D721Med (cell line): ENCODE data around the gene MTUS2.

Experiments used
- DNase-seq: peaks from one replicate; pipeline ENCODE4 v3.0.0; 2011; ENCODE audit warnings: low spot score; ENCODE audit not compliant: insufficient read length
- FAIRE-seq: peaks from 2 replicates; lab custom pipeline; 2011; peaks lifted over from hg19 to GRCh38; lab: Jason Lieb, UNC
- TF ChIP-seq, protein P1 (sequence below): IDR thresholded peaks from 2 replicates; pipeline ENCODE4 v1.5.1; 2012; ENCODE audit warnings: mild to moderate bottlenecking, control low read depth; ENCODE audit not compliant: insufficient read depth; ENCODE audit errors: missing control alignments

MTUS2 gene

DNA sequence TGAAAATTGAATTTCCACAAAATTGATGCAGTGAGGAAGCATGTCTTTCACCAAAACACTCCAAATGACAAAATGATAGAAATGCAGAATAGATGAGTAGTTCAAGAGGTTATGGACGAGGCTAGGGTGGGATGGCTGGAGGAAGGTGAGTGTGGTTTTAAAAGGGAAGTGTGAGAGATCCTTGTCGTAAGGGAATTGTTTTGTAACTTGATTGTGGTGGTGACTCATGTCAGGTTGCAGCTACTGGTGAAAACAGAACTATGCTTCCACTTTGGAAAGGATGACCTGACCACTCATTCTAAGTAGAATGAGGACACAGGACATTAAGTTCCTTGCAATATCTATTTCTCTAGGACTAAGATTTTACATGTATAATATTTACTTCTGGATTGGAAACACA lies 345.7 kb downstream of the MTUS2 start:
- no peak for FAIRE-seq
- DNase-seq: no peak
- TF ChIP-seq, protein P1, sequence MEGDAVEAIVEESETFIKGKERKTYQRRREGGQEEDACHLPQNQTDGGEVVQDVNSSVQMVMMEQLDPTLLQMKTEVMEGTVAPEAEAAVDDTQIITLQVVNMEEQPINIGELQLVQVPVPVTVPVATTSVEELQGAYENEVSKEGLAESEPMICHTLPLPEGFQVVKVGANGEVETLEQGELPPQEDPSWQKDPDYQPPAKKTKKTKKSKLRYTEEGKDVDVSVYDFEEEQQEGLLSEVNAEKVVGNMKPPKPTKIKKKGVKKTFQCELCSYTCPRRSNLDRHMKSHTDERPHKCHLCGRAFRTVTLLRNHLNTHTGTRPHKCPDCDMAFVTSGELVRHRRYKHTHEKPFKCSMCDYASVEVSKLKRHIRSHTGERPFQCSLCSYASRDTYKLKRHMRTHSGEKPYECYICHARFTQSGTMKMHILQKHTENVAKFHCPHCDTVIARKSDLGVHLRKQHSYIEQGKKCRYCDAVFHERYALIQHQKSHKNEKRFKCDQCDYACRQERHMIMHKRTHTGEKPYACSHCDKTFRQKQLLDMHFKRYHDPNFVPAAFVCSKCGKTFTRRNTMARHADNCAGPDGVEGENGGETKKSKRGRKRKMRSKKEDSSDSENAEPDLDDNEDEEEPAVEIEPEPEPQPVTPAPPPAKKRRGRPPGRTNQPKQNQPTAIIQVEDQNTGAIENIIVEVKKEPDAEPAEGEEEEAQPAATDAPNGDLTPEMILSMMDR: no peak

DNA sequence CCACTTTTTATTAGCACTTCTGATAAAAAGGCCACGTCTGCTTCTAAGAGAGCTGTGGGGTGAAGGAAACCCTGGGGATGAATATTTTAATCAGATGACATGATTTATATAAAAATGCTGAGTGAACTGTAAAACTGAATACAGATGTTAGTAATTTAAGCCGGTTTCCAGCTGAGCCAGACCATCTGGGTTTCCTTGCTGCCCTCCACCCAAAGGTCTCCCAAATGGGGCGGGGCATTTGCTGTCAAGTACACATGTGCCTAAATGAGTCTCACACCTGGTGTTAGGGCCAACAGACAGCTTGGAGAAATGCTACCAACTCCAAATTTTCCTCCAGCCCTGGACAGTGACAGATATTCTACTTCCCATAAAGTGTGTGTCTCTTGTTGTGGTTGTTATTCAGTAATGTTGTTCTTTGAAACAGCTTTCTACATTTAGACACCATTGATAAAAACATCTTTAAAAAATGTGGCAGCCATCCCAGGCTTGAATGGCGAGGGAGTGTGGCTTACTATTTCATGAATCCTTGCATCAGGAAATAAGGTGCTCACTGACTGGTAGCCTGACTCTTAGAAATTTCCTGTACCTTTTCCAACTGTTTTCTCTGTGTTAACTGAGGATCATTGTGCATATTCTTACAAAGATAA lies 350.4 kb downstream of the MTUS2 start:
- FAIRE-seq (no peak), DNase-seq (no peak)
- TF ChIP-seq, protein P1: no peak

DNA sequence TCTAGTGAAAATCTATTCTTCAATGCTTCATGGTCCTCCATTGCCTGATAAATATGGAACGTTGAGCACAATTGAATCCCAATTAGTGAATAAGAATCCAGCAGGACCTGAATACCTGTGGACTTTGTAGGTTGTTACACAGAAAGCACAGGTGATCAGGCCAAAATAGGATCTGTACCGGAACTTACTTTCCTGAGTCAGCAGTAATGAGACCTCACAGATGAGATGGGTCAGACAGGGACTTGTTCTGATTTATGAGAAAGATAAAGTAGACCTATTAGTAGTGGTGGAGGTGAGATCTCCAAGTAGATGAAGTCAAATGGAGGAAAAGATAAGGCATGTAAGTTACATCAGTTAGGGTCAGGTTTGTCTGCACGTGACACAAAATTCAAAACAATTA lies 351.1 kb downstream of the MTUS2 start:
- DNase-seq (no peak), FAIRE-seq (no peak)
- TF ChIP-seq, protein P1: no peak

DNA sequence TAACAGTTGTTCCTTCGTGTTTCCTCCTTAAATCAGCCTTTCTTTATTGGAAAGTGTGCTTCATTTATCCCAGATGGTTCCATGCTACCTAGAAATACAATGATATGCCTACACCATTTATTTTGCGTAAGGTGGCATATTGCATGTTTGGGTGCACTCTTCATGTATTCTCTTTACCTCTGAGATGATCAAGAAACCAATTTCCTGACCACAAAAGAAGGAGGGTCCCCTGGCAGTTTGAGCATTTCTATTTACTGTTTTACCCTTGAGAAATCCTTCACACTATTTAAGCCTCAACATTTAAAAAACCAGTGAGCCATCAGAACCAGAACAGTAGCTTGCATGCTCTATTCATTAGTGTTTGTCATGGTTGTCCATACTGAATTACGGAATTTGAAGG lies 354.0 kb downstream of the MTUS2 start:
- TF ChIP-seq, protein P1: no peak
- FAIRE-seq (no peak), DNase-seq (no peak)

DNA sequence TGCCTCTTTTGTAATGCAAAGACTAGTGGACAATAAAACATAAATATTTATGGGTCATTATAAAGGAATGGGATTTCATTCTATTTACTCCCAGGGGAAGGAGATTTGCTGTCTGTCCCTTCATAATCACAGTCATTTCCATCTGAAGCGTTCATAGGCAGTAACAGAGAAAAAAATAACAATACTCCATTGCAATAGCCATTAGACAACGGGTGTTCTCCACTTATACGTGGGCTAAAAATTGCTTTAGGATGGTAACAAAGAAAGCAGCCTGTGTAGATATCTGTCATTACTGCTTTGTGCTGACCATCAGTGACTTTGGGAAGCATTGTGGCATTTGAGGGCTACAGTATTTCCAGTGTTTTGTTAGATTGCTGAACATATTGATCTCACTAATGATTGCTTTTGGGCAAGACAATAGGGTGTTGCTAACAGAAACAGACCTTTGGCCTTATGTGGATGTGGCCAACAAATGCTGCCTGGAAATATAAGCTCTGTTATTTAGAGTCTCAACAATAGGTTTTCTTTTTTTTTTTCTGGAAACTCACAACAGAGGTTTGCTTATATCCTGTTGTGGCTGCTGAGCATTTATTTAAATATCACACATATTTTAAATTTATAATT lies 355.2 kb downstream of the MTUS2 start:
- DNase-seq (no peak), FAIRE-seq (no peak)
- TF ChIP-seq, protein P1: no peak

DNA sequence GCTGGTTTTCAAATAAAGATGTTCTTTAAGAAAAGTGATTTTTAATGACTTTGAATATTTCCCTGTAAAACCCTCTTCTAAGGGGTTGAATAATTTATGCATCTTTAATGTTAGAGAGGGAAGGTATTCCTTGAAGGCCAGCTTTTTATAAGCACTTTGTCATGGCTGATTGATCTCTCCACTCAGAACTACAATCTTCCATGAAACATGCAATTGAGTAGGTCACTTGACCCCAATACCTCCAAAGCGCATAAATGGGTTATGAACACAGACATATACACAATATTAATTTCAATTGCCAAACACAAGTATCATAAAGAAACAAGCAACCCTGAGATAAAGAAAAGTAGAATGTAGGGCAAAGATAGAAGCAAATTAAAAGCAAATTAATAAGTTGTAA lies 359.9 kb downstream of the MTUS2 start:
- FAIRE-seq (no peak), DNase-seq (no peak)
- TF ChIP-seq, protein P1: no peak

DNA sequence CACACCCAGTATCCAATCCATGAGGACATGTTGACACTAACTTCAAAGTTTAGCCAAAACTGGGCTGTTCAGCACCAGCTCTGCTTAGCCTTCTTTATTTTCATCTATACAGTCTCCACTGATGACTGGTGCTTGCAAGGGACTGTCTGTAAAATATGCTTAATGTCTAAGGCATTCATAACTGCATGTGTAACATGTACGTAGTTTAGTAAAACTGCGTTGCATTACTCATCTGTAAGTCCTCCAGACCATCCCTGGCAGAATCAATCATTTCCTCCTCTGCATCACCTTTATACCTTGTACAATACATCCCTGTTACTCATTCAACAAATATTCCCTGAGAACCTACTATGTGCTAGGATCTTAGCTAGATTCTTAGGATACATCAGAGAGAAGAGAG lies 362.1 kb downstream of the MTUS2 start:
- FAIRE-seq: no peak
- no peak for DNase-seq

More for the DNA sequence above, 362.1 kb downstream of the MTUS2 start:
- TF ChIP-seq, protein P1: no peak
